ENCODE results near the gene AXL. TPM values are rescaled to one million over a fixed set of nuclear protein-coding genes. Genes with fewer than 3 reads are reported as not detected.
A peak's percentile ranks its signal among the peaks of the same experiment; 100 is the strongest.

The AXL gene
- total and polyA plus RNA-seq, 9 of the 15 experiments (the other 6 are each of a cell fraction or from before 2014, with no cell fraction given): 0.80 to 6.6 (median 1.6) TPM

- TF ChIP-seq RERE (CRISPR knock-in tag; IDR thresholded peaks at IDR 0.05; ENCODE audit: borderline replicate concordance) (no peak), NFATC3 (IDR thresholded peaks at IDR 0.05) (no peak), CXXC5 (CRISPR knock-in tag; IDR thresholded peaks at IDR 0.05) (peak; percentile 61), ZNF79 (CRISPR knock-in tag; IDR thresholded peaks at IDR 0.05; ENCODE audit: low read depth) (no peak), CREB3L1 (IDR thresholded peaks at IDR 0.05; ENCODE audit: borderline replicate concordance, low read depth) (peak; percentile 74; the same call in 1 of the 2 replicates), ZNF184 (CRISPR knock-in tag; IDR thresholded peaks at IDR 0.05) (no peak), E2F4 (CRISPR knock-in tag; IDR thresholded peaks at IDR 0.05; ENCODE audit: low read depth) (no peak), SMARCB1 (IDR thresholded peaks at IDR 0.05; ENCODE audit: insufficient read length, low read depth) (no peak), ZNF395 (CRISPR knock-in tag; IDR thresholded peaks at IDR 0.05) (peak; percentile 68), USF1 (CRISPR knock-in tag; IDR thresholded peaks at IDR 0.05) (peak; percentile 48; the same call in 1 of the 2 replicates), ZBTB12 (CRISPR knock-in tag; IDR thresholded peaks at IDR 0.05) (peak; percentile 15; the same call in 1 of the 2 replicates), ZBTB43 (CRISPR knock-in tag; IDR thresholded peaks at IDR 0.05) (no peak)
These were observed 7.2 kb downstream of the AXL start (continued) for GRCh38 chr19:41226053-41226873.
